ENCODE results near the gene DCAF16. TPM values are rescaled to one million over a fixed set of nuclear protein-coding genes. Genes with fewer than 3 reads are reported as not detected.
A peak's percentile ranks its signal among the peaks of the same experiment; 100 is the strongest.

DCAF16 gene
- total and polyA plus RNA-seq, 8 donors = 23.1 to 74.1 (median 63.5) TPM

- intact Hi-C loops (cut with DNase I) = no loop called here
- no peak overlapping the region for H3K4me3 ChIP-seq
- ATAC-seq = no peak
- TF ChIP-seq, protein P1, sequence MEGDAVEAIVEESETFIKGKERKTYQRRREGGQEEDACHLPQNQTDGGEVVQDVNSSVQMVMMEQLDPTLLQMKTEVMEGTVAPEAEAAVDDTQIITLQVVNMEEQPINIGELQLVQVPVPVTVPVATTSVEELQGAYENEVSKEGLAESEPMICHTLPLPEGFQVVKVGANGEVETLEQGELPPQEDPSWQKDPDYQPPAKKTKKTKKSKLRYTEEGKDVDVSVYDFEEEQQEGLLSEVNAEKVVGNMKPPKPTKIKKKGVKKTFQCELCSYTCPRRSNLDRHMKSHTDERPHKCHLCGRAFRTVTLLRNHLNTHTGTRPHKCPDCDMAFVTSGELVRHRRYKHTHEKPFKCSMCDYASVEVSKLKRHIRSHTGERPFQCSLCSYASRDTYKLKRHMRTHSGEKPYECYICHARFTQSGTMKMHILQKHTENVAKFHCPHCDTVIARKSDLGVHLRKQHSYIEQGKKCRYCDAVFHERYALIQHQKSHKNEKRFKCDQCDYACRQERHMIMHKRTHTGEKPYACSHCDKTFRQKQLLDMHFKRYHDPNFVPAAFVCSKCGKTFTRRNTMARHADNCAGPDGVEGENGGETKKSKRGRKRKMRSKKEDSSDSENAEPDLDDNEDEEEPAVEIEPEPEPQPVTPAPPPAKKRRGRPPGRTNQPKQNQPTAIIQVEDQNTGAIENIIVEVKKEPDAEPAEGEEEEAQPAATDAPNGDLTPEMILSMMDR (IDR thresholded peaks at IDR 0.05) = no peak
- H3K4me1 ChIP-seq = peaks cover 0 to 4% of the 10 kb centered on the region in 2 donors
- H3K36me3 ChIP-seq = no peaks in the 10 kb centered on the region
- H3K27ac ChIP-seq = no peak overlapping the region
- no peaks in the 10 kb centered on the region for H3K9me3 ChIP-seq
- peaks cover 6 to 20% of the 10 kb centered on the region in 2 donors for H3K27me3 ChIP-seq
- no peak for DNase-seq
Measured at GRCh38 chr4:17786567-17786966, 24.0 kb downstream of the DCAF16 start.

- Histone ChIP-seq H3K9me3 (no peaks in the 10 kb centered on the region), H3K27me3 (peaks cover 13 to 27% of the 10 kb centered on the region in 2 donors), H3K4me1 (peaks cover 6 to 12% of the 10 kb centered on the region in 2 donors), H3K36me3 (no peaks in the 10 kb centered on the region), H3K4me3 (no peak overlapping the region), H3K27ac (no peak overlapping the region)
- DNase-seq (no peak), ATAC-seq (no peak)
- intact Hi-C loops (cut with DNase I) = no loop called here
- TF ChIP-seq, protein P1 (IDR thresholded peaks at IDR 0.05) = no peak
Measured at GRCh38 chr4:17785858-17786257, 24.7 kb downstream of the DCAF16 start.

GRCh38 chr4:17781300-17782287 is 29.0 kb downstream of the DCAF16 start, which contains the start of gene FAM184B:
Gene FAM184B (minus strand): TSS chr4:17781621. CDS start chr4:17781299, 322 bp downstream.
- ATAC-seq = peak; percentile 54
- TF ChIP-seq, protein P1 (IDR thresholded peaks at IDR 0.05) = no peak
- Histone ChIP-seq H3K36me3 (no peaks in the 10 kb centered on the region), H3K4me3 (peak within 1 kb of the TSS; percentile 16 to 27), H3K27me3 (peaks cover 23 to 46% of the 10 kb centered on the region in 2 donors), H3K27ac (no peak within 1 kb of the TSS), H3K4me1 (peaks cover 6 to 13% of the 10 kb centered on the region in 2 donors), H3K9me3 (no peaks in the 10 kb centered on the region)
- DNase-seq = peak in 1 of 4 donors; percentile 78
- intact Hi-C loops (cut with DNase I) = no loop called here

DNA sequence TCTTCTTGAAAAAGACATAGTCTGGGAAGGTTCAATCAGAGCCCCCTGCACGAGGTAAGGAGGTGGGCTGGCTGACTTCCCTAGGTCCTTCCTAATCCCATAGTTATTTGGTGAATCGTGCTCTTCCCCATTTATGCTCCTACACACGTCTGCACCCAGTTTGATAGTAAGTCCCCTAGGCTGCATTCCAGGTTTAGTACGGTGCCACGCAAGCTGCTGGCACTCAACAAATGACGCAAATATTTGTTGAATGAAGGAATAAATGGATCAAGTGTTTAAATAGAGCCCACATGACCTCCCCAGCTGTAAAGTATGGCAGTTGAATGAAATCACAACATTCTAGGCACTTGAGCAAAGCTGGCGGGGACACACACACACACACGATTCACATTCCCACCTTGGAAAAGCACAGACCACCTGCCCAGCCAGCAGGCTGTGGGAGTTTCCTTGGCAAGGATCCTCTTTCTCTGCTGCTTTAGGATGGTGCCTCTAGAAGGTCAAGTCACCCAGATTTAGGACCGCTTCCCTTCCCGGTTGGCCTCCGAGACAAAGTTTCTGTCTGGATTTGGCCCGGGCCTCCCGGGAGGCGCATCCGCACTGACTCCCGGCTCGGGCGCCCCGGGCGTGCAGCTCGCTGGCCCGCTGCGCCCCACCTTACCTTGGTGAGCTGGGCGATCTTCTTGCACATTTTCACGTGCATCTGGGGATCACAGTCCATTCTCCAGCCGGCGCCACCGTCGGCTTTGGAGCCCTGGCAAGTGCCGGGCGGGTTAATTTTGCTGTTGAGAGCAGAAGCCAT is 29.9 kb downstream of the DCAF16 start:
- ATAC-seq (peak; percentile 89), DNase-seq (peak in 1 of 4 donors; percentile 63)
- Histone ChIP-seq H3K4me1 (peaks cover 6 to 13% of the 10 kb centered on the region in 2 donors), H3K9me3 (no peaks in the 10 kb centered on the region), H3K27ac (no peak overlapping the region), H3K4me3 (peak overlapping the region; percentile 16 to 27), H3K27me3 (peaks cover 23 to 46% of the 10 kb centered on the region in 2 donors), H3K36me3 (no peaks in the 10 kb centered on the region)
- intact Hi-C loops (cut with DNase I) = no loop called here
- TF ChIP-seq, protein P1 (IDR thresholded peaks at IDR 0.05) = no peak
